Right ventricle myocardium inferior (tissue), 1 donor: ENCODE results near the gene CORO6. TPM values are rescaled to one million over a fixed set of nuclear protein-coding genes. Genes with fewer than 3 reads are reported as not detected.

ENCODE experiments used
- ATAC-seq: fragments of 200-7000 bp; cut with Tn5 transposase; one replicate; pipeline ENCODE4 v1.9.1; 2020; ENCODE audit warnings: mild to moderate bottlenecking, moderate library complexity
- DNase-seq: peaks from one replicate; pipeline ENCODE4 v3.0.0; 2021; ENCODE audit errors: missing footprints
- intact Hi-C: fragments of 100-400 bp; cut with DNase I; formaldehyde crosslinking; loops from one replicate; pipeline ENCODE4 v1.11.0; 2022
- total RNA-seq: library from RNA; stranded (reverse); fragmentation: NEBNext Ultra II Directional; extraction: Animal tissue kit (Norgen Biotek cat#: 25700); gene quantifications from one replicate; pipeline ENCODE4 v1.2.1, GENCODE V29; 2021
- donor health status: DM: no; HTN: yes; CAD: no; lungs with severe emphysema.

The CORO6 gene
- total RNA-seq, 1 donor from 2014 or later, result 93.2 TPM

- intact Hi-C loops, result no loop called here
- ATAC-seq (no peak), DNase-seq (peak; percentile 48)
These were observed 35.8 kb downstream of the CORO6 start for GRCh38 chr17:29586676-29587469.

- peak; percentile 71 for DNase-seq
- ATAC-seq, result no peak
- intact Hi-C loops, result no loop called here
These were observed 37.5 kb downstream of the CORO6 start for GRCh38 chr17:29585080-29585751.

- intact Hi-C loops, result loop anchor here (5.0 kb wide), 2 partner anchors 33 to 348 kb away; partner anchors contain the start of gene SSH2
- DNase-seq, result peak; percentile 66
- ATAC-seq, result no peak
These were observed 38.1 kb downstream of the CORO6 start for GRCh38 chr17:29584452-29585079.

- intact Hi-C loops, result loop anchor here (5.0 kb wide), 2 partner anchors 34 to 349 kb away; partner anchors contain the start of gene SSH2
- ATAC-seq (no peak), DNase-seq (peak; percentile 56)
These were observed 39.1 kb downstream of the CORO6 start for GRCh38 chr17:29583324-29584248.

- no peak for ATAC-seq
- intact Hi-C loops, result loop anchor here (5.0 kb wide), 2 partner anchors 35 to 350 kb away; partner anchors contain the start of gene SSH2
- peak; percentile 0 for DNase-seq
These were observed 39.9 kb downstream of the CORO6 start for GRCh38 chr17:29582772-29583171.

GRCh38 chr17:29582254-29582765 is 40.4 kb downstream of the CORO6 start:
- no peak for ATAC-seq
- intact Hi-C loops, result loop anchor here (5.0 kb wide), 2 partner anchors 35 to 350 kb away; partner anchors contain the start of gene SSH2
- DNase-seq, result no peak

- DNase-seq, result peak; percentile 56
- ATAC-seq, result no peak
- intact Hi-C loops, result loop anchor here (5.0 kb wide), 2 partner anchors 36 to 351 kb away; partner anchors contain the start of gene SSH2
These were observed 41.0 kb downstream of the CORO6 start for GRCh38 chr17:29581583-29582253.

GRCh38 chr17:29579866-29580771 is 42.6 kb downstream of the CORO6 start:
- DNase-seq (peak; percentile 91), ATAC-seq (peak; percentile 83)
- intact Hi-C loops, result loop anchor here (5.0 kb wide), 2 partner anchors 37 to 352 kb away; partner anchors contain the start of gene SSH2

GRCh38 chr17:29578626-29579485 is 43.9 kb downstream of the CORO6 start:
- DNase-seq (peak; percentile 39), ATAC-seq (no peak)
- intact Hi-C loops, result no loop called here

- intact Hi-C loops, result no loop called here
- DNase-seq (peak; percentile 69), ATAC-seq (no peak)
These were observed 45.1 kb downstream of the CORO6 start for GRCh38 chr17:29577385-29578211.

GRCh38 chr17:29577001-29577370 is 45.7 kb downstream of the CORO6 start:
- DNase-seq (no peak), ATAC-seq (no peak)
- intact Hi-C loops, result no loop called here

- ATAC-seq, result no peak
- intact Hi-C loops, result no loop called here
- peak; percentile 26 for DNase-seq
These were observed 46.3 kb downstream of the CORO6 start for GRCh38 chr17:29576214-29577000.

GRCh38 chr17:29575511-29576213 is 47.0 kb downstream of the CORO6 start:
- intact Hi-C loops, result no loop called here
- no peak for ATAC-seq
- peak; percentile 62 for DNase-seq
